B cell (primary cell): ENCODE results near the gene SPATA20.

ENCODE experiments used
- CTCF ChIP-seq: fragments of 200-600 bp; IDR thresholded peaks from one replicate; pipeline ENCODE4 v1.8.0; 2022; ENCODE audit warnings: antibody characterized with exemption, mild to moderate bottlenecking
- EZH2 ChIP-seq: IDR thresholded peaks from 2 replicates; pipeline ENCODE4 v1.6.1; 2012; ENCODE audit warnings: borderline replicate concordance, low read depth, mild to moderate bottlenecking, moderate library complexity, low read length; ENCODE audit not compliant: insufficient read depth, poor library complexity, severe bottlenecking

GRCh38 chr17:50542795-50543774 lies 3.9 kb upstream of the SPATA20 start:
- TF ChIP-seq CTCF: no peak
- TF ChIP-seq EZH2: no peak
